Upper lobe of left lung (tissue), 6 donors: ENCODE data around the gene RD3L. TPM values are rescaled to one million over a fixed set of nuclear protein-coding genes. Genes with fewer than 3 reads are reported as not detected.
A peak's percentile ranks its signal among the peaks of the same experiment; 100 is the strongest.

Experiments used
- ATAC-seq, 2 donors: fragments of 200-7000 bp; cut with Tn5 transposase; one replicate each; pipeline ENCODE4 v1.9.1; 2022; ENCODE audit warnings: mild to moderate bottlenecking in 2 of 2, moderate library complexity in 2 of 2; ENCODE audit not compliant: low FRiP score in 2 of 2
- DNase-seq, 2 donors: peaks; one replicate each; pipeline ENCODE4 v3.0.0-alpha.2; 2019 to 2020
- H3K27ac ChIP-seq, 4 donors: fragments of 200-600 bp; sonication (generic); one replicate each; pipeline ENCODE4 v1.5.1; 2016 to 2019
- H3K27me3 ChIP-seq, 4 donors: fragments of 200-600 bp; sonication (generic); one replicate each; pipeline ENCODE4 v1.5.1; 2017 to 2019
- H3K36me3 ChIP-seq, 4 donors: fragments of 200-600 bp; sonication (generic); one replicate each; pipeline ENCODE4 v1.5.1; 2016 to 2019
- H3K4me1 ChIP-seq, 4 donors: fragments of 200-600 bp; sonication (generic); one replicate each; pipeline ENCODE4 v1.5.1; 2018 to 2019
- H3K4me3 ChIP-seq, 4 donors: fragments of 200-600 bp; sonication (generic); one replicate each; pipeline ENCODE4 v1.5.1; 2017 to 2019; ENCODE audit warnings: mild to moderate bottlenecking in 2 of 4, moderate library complexity in 1 of 4
- H3K9me3 ChIP-seq, 4 donors: fragments of 200-600 bp; sonication (generic); one replicate each; pipeline ENCODE4 v1.5.1; 2018 to 2019
- EP300 ChIP-seq, 4 donors: sonication (generic); formaldehyde crosslinking; IDR thresholded peaks; one replicate each; pipeline ENCODE4 v1.5.1; 2017; ENCODE audit warnings: antibody characterized with exemption in 4 of 4, control low read depth in 2 of 4
- POLR2A ChIP-seq, 4 donors: fragments of 450-650 bp; IDR thresholded peaks; one replicate each; pipeline ENCODE4 v1.5.1; 2016 to 2017; ENCODE audit warnings: antibody characterized with exemption in 4 of 4, mild to moderate bottlenecking in 2 of 4
- POLR2AphosphoS5 ChIP-seq, 2 donors: sonication (generic); formaldehyde crosslinking; IDR thresholded peaks; one replicate each; pipeline ENCODE4 v1.5.1; 2017; ENCODE audit warnings: antibody characterized with exemption in 2 of 2
- WGBS, 2 donors: methylation state at CpG; one replicate each; pipeline ENCODE4 v1.1.5; 2017 to 2018; 5-methylcytosine and 5-hydroxymethylcytosine counted together
- total RNA-seq, 6 donors: library from RNA; depleted of rRNA in 4 of 6; stranded (reverse); fragments of >200 nt in 4 of 6; gene quantifications; one replicate each; pipeline versions ENCODE4 v1.1.0 to v1.2.1, GENCODE V29; 2016 to 2021
- TF ChIP-seq, protein P1 (sequence below), 6 experiments: fragments of 450-650 bp in 4 of 6; fragments of 200-600 bp in 2 of 6; sonication (generic) in 2 of 6; IDR thresholded peaks; one replicate each; pipeline ENCODE4 v1.5.1; 2016 to 2019; ENCODE audit warnings: antibody characterized with exemption in 6 of 6
- donor health status: DM: no; HTN: no; CAD: no; lungs with moderate emphysema.
- donor health status: DM: no; HTN: yes; CAD: no; lungs with severe emphysema.

The RD3L gene
- total RNA-seq, 6 donors from 2014 or later = not detected

DNA sequence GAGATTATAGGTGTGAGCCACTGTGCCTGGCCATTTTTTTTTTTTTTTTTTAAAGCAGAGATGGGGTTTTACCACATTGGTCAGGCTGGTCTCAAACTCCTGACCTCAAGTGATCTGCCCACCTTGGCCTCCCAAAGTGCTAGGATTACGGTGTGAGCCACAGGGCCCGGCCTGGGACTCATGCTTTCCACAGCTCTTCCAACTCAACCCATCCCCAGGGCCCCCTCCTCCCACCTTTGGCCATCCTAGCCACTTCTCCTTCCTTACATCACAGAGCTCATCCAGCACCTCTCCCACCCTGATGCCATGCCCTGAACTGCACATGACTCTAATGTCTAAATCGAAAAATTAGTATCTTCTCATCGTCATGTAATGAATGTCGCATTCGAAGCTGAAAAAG is 26.7 kb downstream of the RD3L start:
- no peak for ATAC-seq
- peaks cover 12 to 40% (median 14%) of the 10 kb centered on the region in 4 donors for H3K4me1 ChIP-seq
- 96 to 98% methylated on average over 6 of the region's 6 CpGs for WGBS, 2 donors
- no peak overlapping the region for H3K4me3 ChIP-seq
- peaks cover 22 to 62% (median 48%) of the 10 kb centered on the region in 4 donors for H3K36me3 ChIP-seq
- DNase-seq = no peak
- no peaks in the 10 kb centered on the region for H3K9me3 ChIP-seq
- no peaks in the 10 kb centered on the region for H3K27me3 ChIP-seq
- no peak for TF ChIP-seq EP300 (IDR thresholded peaks at IDR 0.05)
- TF ChIP-seq POLR2AphosphoS5 (IDR thresholded peaks at IDR 0.05) = no peak
- TF ChIP-seq, protein P1, sequence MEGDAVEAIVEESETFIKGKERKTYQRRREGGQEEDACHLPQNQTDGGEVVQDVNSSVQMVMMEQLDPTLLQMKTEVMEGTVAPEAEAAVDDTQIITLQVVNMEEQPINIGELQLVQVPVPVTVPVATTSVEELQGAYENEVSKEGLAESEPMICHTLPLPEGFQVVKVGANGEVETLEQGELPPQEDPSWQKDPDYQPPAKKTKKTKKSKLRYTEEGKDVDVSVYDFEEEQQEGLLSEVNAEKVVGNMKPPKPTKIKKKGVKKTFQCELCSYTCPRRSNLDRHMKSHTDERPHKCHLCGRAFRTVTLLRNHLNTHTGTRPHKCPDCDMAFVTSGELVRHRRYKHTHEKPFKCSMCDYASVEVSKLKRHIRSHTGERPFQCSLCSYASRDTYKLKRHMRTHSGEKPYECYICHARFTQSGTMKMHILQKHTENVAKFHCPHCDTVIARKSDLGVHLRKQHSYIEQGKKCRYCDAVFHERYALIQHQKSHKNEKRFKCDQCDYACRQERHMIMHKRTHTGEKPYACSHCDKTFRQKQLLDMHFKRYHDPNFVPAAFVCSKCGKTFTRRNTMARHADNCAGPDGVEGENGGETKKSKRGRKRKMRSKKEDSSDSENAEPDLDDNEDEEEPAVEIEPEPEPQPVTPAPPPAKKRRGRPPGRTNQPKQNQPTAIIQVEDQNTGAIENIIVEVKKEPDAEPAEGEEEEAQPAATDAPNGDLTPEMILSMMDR (IDR thresholded peaks at IDR 0.05) = no peak
- no peak for TF ChIP-seq POLR2A (IDR thresholded peaks at IDR 0.05)
- H3K27ac ChIP-seq = no peak overlapping the region

DNA sequence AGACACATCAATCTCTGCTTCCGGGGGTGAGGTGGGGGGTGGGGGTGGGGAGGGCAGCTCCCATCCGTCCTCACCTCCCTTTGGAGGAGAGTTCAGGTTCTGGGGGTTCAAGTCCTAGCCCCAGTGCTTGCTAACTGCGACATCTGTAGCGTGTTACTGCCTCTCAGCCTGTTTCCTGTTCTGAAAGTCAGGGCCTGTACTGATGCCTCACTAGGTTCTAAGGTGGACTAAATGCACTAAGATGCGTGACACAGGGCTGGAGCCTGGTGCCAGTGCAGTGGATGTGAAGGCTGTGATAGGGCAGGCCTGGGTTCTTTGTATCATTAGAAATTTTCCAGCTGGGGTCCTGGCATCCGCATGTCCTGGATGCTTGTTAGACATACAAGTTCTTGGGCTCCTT is 31.3 kb downstream of the RD3L start:
- Histone ChIP-seq H3K4me1 (peaks cover 10 to 14% (median 11%) of the 10 kb centered on the region in 4 donors), H3K4me3 (no peak overlapping the region), H3K36me3 (peaks cover 22 to 47% (median 41%) of the 10 kb centered on the region in 4 donors), H3K9me3 (no peaks in the 10 kb centered on the region), H3K27ac (no peak overlapping the region), H3K27me3 (no peaks in the 10 kb centered on the region)
- no peak for TF ChIP-seq POLR2A (IDR thresholded peaks at IDR 0.05)
- TF ChIP-seq POLR2AphosphoS5 (IDR thresholded peaks at IDR 0.05) = no peak
- TF ChIP-seq EP300 (IDR thresholded peaks at IDR 0.05) = no peak
- TF ChIP-seq, protein P1 (IDR thresholded peaks at IDR 0.05) = no peak
- ATAC-seq (no peak), DNase-seq (no peak)
- WGBS, 2 donors = 79 to 90% methylated on average over 3 to 6 of the region's 6 CpGs

DNA sequence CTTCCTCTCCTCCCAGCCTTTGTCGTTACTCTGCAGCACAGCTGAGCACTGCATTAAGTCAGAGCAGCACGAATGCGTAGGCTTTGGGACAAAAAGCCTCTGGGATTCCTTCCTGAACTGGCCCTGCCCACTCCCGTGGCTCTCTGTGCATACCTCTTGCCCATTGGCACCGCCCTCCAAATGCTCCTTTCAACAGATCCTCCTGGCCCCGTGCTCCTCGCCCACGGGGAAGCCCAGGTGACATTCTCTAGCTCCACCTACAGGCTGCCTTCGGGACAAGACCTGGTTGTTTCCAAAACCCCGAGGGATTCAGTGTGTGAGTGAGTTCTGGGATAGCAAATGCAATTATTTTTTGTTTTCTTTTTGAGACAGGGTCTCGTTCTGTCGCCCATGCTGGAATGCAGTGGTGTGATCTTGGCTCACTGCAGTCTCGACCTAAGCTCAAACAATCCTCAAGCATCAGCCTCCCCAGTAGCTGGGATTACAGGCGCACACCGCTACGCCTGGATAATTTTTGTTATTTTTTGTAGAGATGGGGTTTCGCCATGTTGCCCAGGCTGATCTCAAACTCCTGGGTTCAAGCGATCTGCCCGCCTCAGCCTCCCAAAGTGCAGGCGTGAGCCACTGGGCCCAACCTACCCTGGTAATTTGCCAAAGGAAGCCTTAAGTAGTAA is 31.9 kb downstream of the RD3L start:
- peak overlapping the region in 2 of 4 donors; percentile 1 to 14 for H3K4me3 ChIP-seq
- no peaks in the 10 kb centered on the region for H3K27me3 ChIP-seq
- peaks cover 10 to 14% (median 11%) of the 10 kb centered on the region in 4 donors for H3K4me1 ChIP-seq
- H3K9me3 ChIP-seq = no peaks in the 10 kb centered on the region
- TF ChIP-seq, protein P1 (IDR thresholded peaks at IDR 0.05) = peak; percentile 73 to 86 (median 82)
- TF ChIP-seq POLR2A (IDR thresholded peaks at IDR 0.05) (no peak), POLR2AphosphoS5 (IDR thresholded peaks at IDR 0.05) (no peak), EP300 (IDR thresholded peaks at IDR 0.05) (no peak)
- peak; percentile 90 to 97 for ATAC-seq
- 24 to 32% methylated on average over 17 to 20 of the region's 20 CpGs for WGBS, 2 donors
- H3K36me3 ChIP-seq = peaks cover 22 to 43% (median 39%) of the 10 kb centered on the region in 4 donors
- peak in 1 of 2 donors; percentile 95 for DNase-seq
- H3K27ac ChIP-seq = peak overlapping the region in 2 of 4 donors; percentile 22 to 33

DNA sequence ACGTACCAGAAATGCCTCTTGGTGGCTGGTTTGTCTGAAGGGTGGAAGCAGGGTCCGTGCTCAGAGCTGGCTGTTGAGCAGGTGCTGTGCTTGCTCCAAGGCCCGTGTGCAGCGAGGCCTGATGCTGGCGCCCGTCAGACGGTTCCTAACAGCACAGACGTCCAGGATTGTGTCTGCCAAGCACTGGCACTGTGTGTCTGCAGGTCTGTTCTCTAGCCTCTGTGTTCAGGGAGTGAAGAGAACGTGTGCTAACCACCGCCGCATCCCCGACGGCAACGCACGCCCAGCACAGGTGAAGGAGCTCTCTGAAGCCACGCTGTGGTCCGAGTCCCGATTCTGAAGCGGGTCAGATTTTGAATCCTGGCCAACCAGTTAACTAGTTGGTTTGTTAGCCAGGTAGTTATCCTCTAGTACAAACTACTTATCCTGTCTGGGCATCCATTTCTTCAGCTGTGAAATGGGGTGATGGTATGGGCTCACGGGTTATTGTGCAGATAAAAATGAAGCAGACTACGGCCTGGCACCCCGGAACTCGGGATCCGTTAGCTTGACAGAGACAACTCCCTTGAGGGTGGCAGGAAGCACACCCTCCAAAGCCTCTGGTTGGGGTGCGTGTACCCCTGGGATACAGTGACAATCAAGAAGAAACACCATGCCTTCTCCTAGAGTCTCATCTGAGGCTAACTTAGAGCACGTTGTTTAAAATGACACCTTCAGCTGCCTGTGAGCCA is 32.6 kb downstream of the RD3L start:
- Histone ChIP-seq H3K4me1 (peaks cover 10 to 14% (median 11%) of the 10 kb centered on the region in 4 donors), H3K9me3 (no peaks in the 10 kb centered on the region), H3K27me3 (no peaks in the 10 kb centered on the region), H3K36me3 (peaks cover 22 to 39% (median 34%) of the 10 kb centered on the region in 4 donors), H3K27ac (peak overlapping the region in 2 of 4 donors; percentile 22 to 33), H3K4me3 (peak overlapping the region in 2 of 4 donors; percentile 1 to 14)
- TF ChIP-seq POLR2AphosphoS5 (IDR thresholded peaks at IDR 0.05) (no peak), EP300 (IDR thresholded peaks at IDR 0.05) (no peak), POLR2A (IDR thresholded peaks at IDR 0.05) (no peak)
- TF ChIP-seq, protein P1 (IDR thresholded peaks at IDR 0.05) = no peak
- ATAC-seq (no peak), DNase-seq (no peak)
- 78 to 86% methylated on average over 26 of the region's 26 CpGs for WGBS, 2 donors
